ENCODE results near the gene VARS2. TPM values are rescaled to one million over a fixed set of nuclear protein-coding genes. Genes with fewer than 3 reads are reported as not detected.

Gene VARS2
- total and polyA plus RNA-seq, 8 donors, result 34.0 to 54.3 (median 44.7) TPM

Small RNA genes within 50 kb of the gene (microRNA-seq; reads per million reads assigned to microRNA genes)
- 0.34 to 3.1 reads per million in 2 donors for gene MIR4640

Other genes starting within 250 kb of the VARS2 start
- 10 to 100 TPM; 23.8 to 28.1 TPM for gene DHX16, start 241.2 kb upstream of the VARS2 start, total RNA-seq
- 10 to 100 TPM; 34.0 to 43.4 (median 41.8) TPM for gene DHX16, start 241.2 kb upstream of the VARS2 start, polyA plus RNA-seq (ENCODE audit: insufficient read length in 6 of 6)
- 100 to 1,000 TPM in 1 of 2 donors, 10 to 100 TPM in 1; 51.8 to 117 TPM for gene PPP1R18, start 227.6 kb upstream of the VARS2 start, total RNA-seq
- 10 to 100 TPM; 36.7 to 54.4 (median 42.4) TPM for gene PPP1R18, start 227.6 kb upstream of the VARS2 start, polyA plus RNA-seq (ENCODE audit: insufficient read length in 6 of 6)
- 10 to 100 TPM; 13.1 to 17.4 TPM for gene NRM, start 223.3 kb upstream of the VARS2 start, total RNA-seq
- gene NRM, start 223.3 kb upstream of the VARS2 start, polyA plus RNA-seq (ENCODE audit: insufficient read length in 6 of 6), result 10 to 100 TPM; 36.9 to 55.1 (median 41.1) TPM
- gene MDC1, start 197.0 kb upstream of the VARS2 start, total RNA-seq, result 10 to 100 TPM; 28.2 to 38.6 TPM
- 10 to 100 TPM; 43.5 to 53.6 (median 49.9) TPM for gene MDC1, start 197.0 kb upstream of the VARS2 start, polyA plus RNA-seq (ENCODE audit: insufficient read length in 6 of 6)
- 100 to 1,000 TPM; 409 to 602 TPM for gene TUBB, start 193.9 kb upstream of the VARS2 start, total RNA-seq
- gene TUBB, start 193.9 kb upstream of the VARS2 start, polyA plus RNA-seq (ENCODE audit: insufficient read length in 6 of 6), result 1,000 to 10,000 TPM; 1,093 to 1,665 (median 1,153) TPM
- 100 to 1,000 TPM; 148 to 206 TPM for gene FLOT1, start 171.6 kb upstream of the VARS2 start, total RNA-seq
- 100 to 1,000 TPM; 115 to 135 (median 124) TPM for gene FLOT1, start 171.6 kb upstream of the VARS2 start, polyA plus RNA-seq (ENCODE audit: insufficient read length in 6 of 6)
- 10 to 100 TPM; 36.1 to 77.0 TPM for gene IER3, start 169.7 kb upstream of the VARS2 start, total RNA-seq
- 10 to 100 TPM in 5 of 6 donors, 1 to 10 TPM in 1; 5.5 to 38.8 (median 12.9) TPM for gene IER3, start 169.7 kb upstream of the VARS2 start, polyA plus RNA-seq (ENCODE audit: insufficient read length in 6 of 6)
- 100 to 1,000 TPM in 1 of 2 donors, 10 to 100 TPM in 1; 77.9 to 148 TPM for gene DDR1, start 29.7 kb upstream of the VARS2 start, total RNA-seq
- gene DDR1, start 29.7 kb upstream of the VARS2 start, polyA plus RNA-seq (ENCODE audit: insufficient read length in 6 of 6), result 10 to 100 TPM; 79.5 to 99.9 (median 90.0) TPM
- 10 to 100 TPM; 29.5 to 34.2 TPM for gene GTF2H4, start 6.0 kb upstream of the VARS2 start, total RNA-seq
- 10 to 100 TPM; 35.5 to 59.5 (median 53.0) TPM for gene GTF2H4, start 6.0 kb upstream of the VARS2 start, polyA plus RNA-seq (ENCODE audit: insufficient read length in 6 of 6)
- gene SFTA2, start 17.9 kb downstream of the VARS2 start, total RNA-seq, result 100 to 1,000 TPM; 213 to 384 TPM
- 10 to 100 TPM in 5 of 6 donors, 1 to 10 TPM in 1; 9.3 to 19.6 (median 15.5) TPM for gene SFTA2, start 17.9 kb downstream of the VARS2 start, polyA plus RNA-seq (ENCODE audit: insufficient read length in 6 of 6)
- 1 to 10 TPM; 2.5 to 4.0 TPM for gene MUCL3, start 26.7 kb downstream of the VARS2 start, total RNA-seq
- under 1 TPM; 0.07 to 0.21 (median 0.11) TPM for gene MUCL3, start 26.7 kb downstream of the VARS2 start, polyA plus RNA-seq (ENCODE audit: insufficient read length in 6 of 6)
- gene MUC21, start 69.5 kb downstream of the VARS2 start, total RNA-seq, result 1 to 10 TPM; 8.5 to 9.5 TPM
- under 1 TPM in 2 of 6 donors, not detected in 4; 0.04 to 0.05 TPM for gene MUC21, start 69.5 kb downstream of the VARS2 start, polyA plus RNA-seq (ENCODE audit: insufficient read length in 6 of 6)
- under 1 TPM in 1 of 2 donors, not detected in 1; 0.20 TPM for gene MUC22, start 96.2 kb downstream of the VARS2 start, total RNA-seq
- not detected for gene MUC22, start 96.2 kb downstream of the VARS2 start, polyA plus RNA-seq (ENCODE audit: insufficient read length in 6 of 6)
- gene C6orf15, start 198.3 kb downstream of the VARS2 start, total RNA-seq, result not detected
- gene C6orf15, start 198.3 kb downstream of the VARS2 start, polyA plus RNA-seq (ENCODE audit: insufficient read length in 6 of 6), result not detected
- gene PSORS1C1, start 200.6 kb downstream of the VARS2 start, total RNA-seq, result 10 to 100 TPM in 1 of 2 donors, 1 to 10 TPM in 1; 3.5 to 11.7 TPM
- gene PSORS1C1, start 200.6 kb downstream of the VARS2 start, polyA plus RNA-seq (ENCODE audit: insufficient read length in 6 of 6), result under 1 TPM; 0.09 to 0.70 (median 0.51) TPM
- gene CDSN, start 206.2 kb downstream of the VARS2 start, total RNA-seq, result under 1 TPM; 0.13 to 0.61 TPM
- not detected for gene CDSN, start 206.2 kb downstream of the VARS2 start, polyA plus RNA-seq (ENCODE audit: insufficient read length in 6 of 6)
- not detected for gene PSORS1C2, start 224.8 kb downstream of the VARS2 start, total RNA-seq
- under 1 TPM in 2 of 6 donors, not detected in 4; 0.14 to 0.17 TPM for gene PSORS1C2, start 224.8 kb downstream of the VARS2 start, polyA plus RNA-seq (ENCODE audit: insufficient read length in 6 of 6)
- gene CCHCR1, start 243.6 kb downstream of the VARS2 start, total RNA-seq, result 10 to 100 TPM; 18.9 to 22.1 TPM
- gene CCHCR1, start 243.6 kb downstream of the VARS2 start, polyA plus RNA-seq (ENCODE audit: insufficient read length in 6 of 6), result 10 to 100 TPM; 33.6 to 38.8 (median 35.9) TPM
- 10 to 100 TPM; 16.7 to 18.0 TPM for gene TCF19, start 244.4 kb downstream of the VARS2 start, total RNA-seq
- 10 to 100 TPM; 15.8 to 26.4 (median 19.0) TPM for gene TCF19, start 244.4 kb downstream of the VARS2 start, polyA plus RNA-seq (ENCODE audit: insufficient read length in 6 of 6)